Body of pancreas (tissue), 4 donors: Measurements from ENCODE around the gene SLC35E1.
"Not testable (repeated sequence)": the region's sequence is repeated elsewhere in the genome, so short reads cannot be mapped to it uniquely, and the experiment has no call there.

Experiments used
- CTCF ChIP-seq, 7 experiments: fragments of 450-650 bp in 4 of 7; fragments of 200-600 bp in 3 of 7; sonication (generic) in 3 of 7; IDR thresholded peaks; one replicate each; pipeline ENCODE4 v1.5.1; 2016 to 2019; ENCODE audit warnings: antibody characterized with exemption in 7 of 7
- POLR2A ChIP-seq, 3 donors: fragments of 450-650 bp; IDR thresholded peaks; one replicate each; pipeline ENCODE4 v1.6.1; 2016; ENCODE audit warnings: antibody characterized with exemption in 3 of 3, mild to moderate bottlenecking in 2 of 3

- TF ChIP-seq CTCF, POLR2A (IDR thresholded peaks at IDR 0.05): not testable (repeated sequence)
These were observed 66.1 kb downstream of the SLC35E1 start for GRCh38 chr19:16506161-16506560.
